GM18499 (cell line): Measurements from ENCODE around the gene TLE6.
"Not testable (repeated sequence)": the region's sequence is repeated elsewhere in the genome, so short reads cannot be mapped to it uniquely, and the experiment has no call there.

Experiments
- ATAC-seq: cut with Tn5 transposase; IDR thresholded peaks from one replicate; pipeline ENCODE4 v1.9.1; 2021; ENCODE audit warnings: moderate number of reproducible peaks; ENCODE audit not compliant: insufficient read depth, unreplicated experiment

Gene TLE6

GRCh38 chr19:2997720-2998119 is 20.4 kb downstream of the TLE6 start:
- ATAC-seq = no peak

GRCh38 chr19:2998642-2999041 is 21.3 kb downstream of the TLE6 start:
- no peak for ATAC-seq

GRCh38 chr19:3001235-3001800 is 24.0 kb downstream of the TLE6 start:
- ATAC-seq = no peak

- ATAC-seq = no peak
Observed at GRCh38 chr19:3003046-3003445, 25.7 kb downstream of the TLE6 start.

GRCh38 chr19:3004522-3004921 is 27.2 kb downstream of the TLE6 start:
- ATAC-seq = no peak

GRCh38 chr19:3005345-3005744 is 28.0 kb downstream of the TLE6 start:
- no peak for ATAC-seq

- ATAC-seq = no peak
Observed at GRCh38 chr19:3006075-3006767, 28.9 kb downstream of the TLE6 start.

GRCh38 chr19:3007975-3008374 is 30.6 kb downstream of the TLE6 start:
- ATAC-seq = no peak

GRCh38 chr19:3008994-3009393 is 31.6 kb downstream of the TLE6 start:
- no peak for ATAC-seq

GRCh38 chr19:3010871-3011270 is 33.5 kb downstream of the TLE6 start:
- ATAC-seq = no peak

- not testable (repeated sequence) for ATAC-seq
Observed at GRCh38 chr19:3012059-3012458, 34.7 kb downstream of the TLE6 start.

- no peak for ATAC-seq
Observed at GRCh38 chr19:3012621-3013262, 35.4 kb downstream of the TLE6 start.

GRCh38 chr19:3013263-3013725 is 35.9 kb downstream of the TLE6 start:
- ATAC-seq = no peak

GRCh38 chr19:3014135-3014534 is 36.8 kb downstream of the TLE6 start:
- no peak for ATAC-seq

- ATAC-seq = no peak
Observed at GRCh38 chr19:3015126-3016057, 38.0 kb downstream of the TLE6 start.

- ATAC-seq = no peak
Observed at GRCh38 chr19:3017923-3018322, 40.6 kb downstream of the TLE6 start.

GRCh38 chr19:3019211-3019854 is 42.0 kb downstream of the TLE6 start:
- no peak for ATAC-seq

GRCh38 chr19:3020321-3020960 is 43.1 kb downstream of the TLE6 start:
- no peak for ATAC-seq

GRCh38 chr19:3024509-3024869 is 47.1 kb downstream of the TLE6 start:
- ATAC-seq = no peak
